Coronary artery (tissue), 2 donors: ENCODE results near the gene CCDC40.

Experiments
- DNase-seq: peaks from one replicate; pipeline ENCODE4 v3.0.0-alpha.2; 2017; ENCODE audit warnings: low spot score
- H3K27ac ChIP-seq, 2 donors: fragments of 200-600 bp; sonication (generic); one replicate each; pipeline ENCODE4 v1.5.1; 2016 to 2019
- H3K4me3 ChIP-seq: fragments of 200-600 bp; sonication (generic); 2 replicates; pipeline ENCODE4 v1.5.1; 2016; ENCODE audit warnings: mild to moderate bottlenecking, moderate library complexity
- CTCF ChIP-seq: fragments of 200-600 bp; sonication (generic); IDR thresholded peaks from one replicate; pipeline ENCODE4 v1.5.1; 2019; ENCODE audit warnings: antibody characterized with exemption

Gene CCDC40

GRCh38 chr17:80106176-80106575 lies 69.7 kb downstream of the CCDC40 start:
- no peak overlapping the region for H3K4me3 ChIP-seq
- DNase-seq: no peak
- no peak for TF ChIP-seq CTCF
- no peak overlapping the region for H3K27ac ChIP-seq

DNA sequence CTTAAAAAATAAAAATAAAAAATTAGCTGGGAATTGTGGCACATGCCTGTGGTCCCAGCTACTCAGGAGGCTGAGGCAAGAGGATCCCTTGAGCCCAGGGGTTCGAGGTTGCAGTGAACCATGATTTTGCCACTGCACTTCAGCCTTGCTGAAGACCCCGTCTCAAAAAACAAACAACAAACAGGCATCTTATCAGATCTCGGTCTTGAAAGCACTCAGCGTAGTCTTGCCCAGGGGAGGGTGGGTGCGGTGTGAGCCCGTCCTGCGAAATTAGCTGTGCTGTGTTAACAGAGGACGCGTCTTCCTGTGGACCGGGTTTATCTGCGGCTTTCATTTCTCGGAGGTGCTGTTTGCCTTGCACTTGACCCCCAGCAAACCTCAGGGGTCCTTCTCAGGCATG lies 70.3 kb downstream of the CCDC40 start:
- DNase-seq: no peak
- Histone ChIP-seq H3K4me3 (no peak overlapping the region), H3K27ac (no peak overlapping the region)
- TF ChIP-seq CTCF: no peak

DNA sequence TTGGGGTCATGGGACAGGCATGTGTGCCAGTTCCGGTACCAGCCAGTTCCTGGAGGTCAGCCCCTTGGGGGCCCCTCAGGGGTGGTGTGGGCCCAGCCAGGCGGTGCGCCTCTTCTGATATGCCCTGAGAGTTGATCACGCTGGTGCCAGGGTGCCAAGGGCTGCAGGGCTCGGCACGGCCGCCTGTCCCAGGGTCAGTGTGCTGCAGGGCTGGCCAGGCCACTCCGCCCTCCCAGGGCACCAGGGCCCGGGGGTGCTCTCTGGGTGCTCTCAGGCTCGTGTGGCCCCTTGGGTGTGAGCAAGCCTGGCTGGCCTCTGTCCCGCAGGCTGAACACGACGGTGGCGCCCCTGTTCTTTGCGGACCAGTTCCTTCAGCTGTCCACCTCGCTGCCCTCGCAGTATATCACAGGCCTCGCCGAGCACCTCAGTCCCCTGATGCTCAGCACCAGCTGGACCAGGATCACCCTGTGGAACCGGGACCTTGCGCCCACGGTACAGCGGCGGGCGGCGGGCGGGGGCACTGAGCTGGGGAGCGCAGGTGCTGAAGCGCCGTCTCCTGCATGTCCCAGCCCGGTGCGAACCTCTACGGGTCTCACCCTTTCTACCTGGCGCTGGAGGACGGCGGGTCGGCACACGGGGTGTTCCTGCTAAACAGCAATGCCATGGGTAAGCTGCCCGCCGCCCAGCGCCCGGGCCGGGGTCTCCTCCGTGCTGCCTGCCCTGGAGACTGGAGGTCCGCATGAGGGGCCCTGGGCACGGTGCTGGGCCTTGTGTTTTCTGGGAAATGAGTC lies 71.0 kb downstream of the CCDC40 start:
- peak; percentile 66 for DNase-seq
- TF ChIP-seq CTCF: no peak
- H3K4me3 ChIP-seq: no peak overlapping the region
- no peak overlapping the region for H3K27ac ChIP-seq

- peak; percentile 58 for DNase-seq
- H3K27ac ChIP-seq: no peak overlapping the region
- no peak overlapping the region for H3K4me3 ChIP-seq
- no peak for TF ChIP-seq CTCF
Observed at GRCh38 chr17:80108036-80108971, 71.9 kb downstream of the CCDC40 start.

DNA sequence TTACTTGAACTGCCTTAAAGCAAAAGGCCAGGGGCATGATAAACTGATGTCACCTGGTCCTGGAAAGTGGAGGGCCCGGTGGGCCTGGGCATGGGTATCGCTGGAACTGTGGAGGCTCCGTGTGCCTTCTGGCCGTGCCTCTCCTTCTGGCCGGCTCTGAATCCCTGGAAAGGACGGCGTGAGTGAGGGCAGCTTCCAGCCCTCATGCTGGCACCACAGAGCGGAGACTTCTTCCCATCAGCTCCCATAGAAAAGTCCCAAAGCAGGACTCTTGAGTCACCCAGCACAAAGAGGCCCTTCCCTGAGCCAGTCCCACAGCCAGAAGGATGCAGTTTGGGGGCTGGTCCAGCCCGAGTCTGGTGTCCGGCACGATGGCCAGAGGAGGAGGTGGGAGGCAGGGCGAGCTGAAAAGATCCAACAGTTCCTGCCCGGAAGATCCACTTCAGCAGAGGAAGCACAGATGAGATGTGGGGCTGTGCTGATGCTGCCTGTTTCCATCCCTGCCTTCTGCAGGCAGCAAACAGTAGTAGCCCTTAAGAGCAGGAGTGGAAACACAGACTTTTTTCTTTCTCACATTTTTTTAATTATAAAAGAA lies 72.7 kb downstream of the CCDC40 start:
- peak; percentile 35 for DNase-seq
- Histone ChIP-seq H3K4me3 (no peak overlapping the region), H3K27ac (no peak overlapping the region)
- no peak for TF ChIP-seq CTCF

- peak; percentile 61 for DNase-seq
- Histone ChIP-seq H3K27ac (no peak overlapping the region), H3K4me3 (no peak overlapping the region)
- TF ChIP-seq CTCF: no peak
Observed at GRCh38 chr17:80109713-80110446, 73.4 kb downstream of the CCDC40 start.
